K562 (cell line): ENCODE results near the gene SLC30A9. TPM values are rescaled to one million over a fixed set of nuclear protein-coding genes. Genes with fewer than 3 reads are reported as not detected.

Source experiments
- CREM ChIP-seq: IDR thresholded peaks from 2 replicates; pipeline ENCODE4 v1.6.1; 2014; ENCODE audit warnings: antibody characterized with exemption, low read depth
- CXXC5 ChIP-seq: fragments of 250-450 bp; sonication (Bioruptor Pico); IDR thresholded peaks from 2 replicates; pipeline ENCODE4 v1.8.0; 2022; ENCODE audit warnings: inconsistent platforms, mild to moderate bottlenecking, moderate library complexity
- E2F3 ChIP-seq: fragments of 250-450 bp; sonication (Bioruptor Pico); IDR thresholded peaks from 2 replicates; pipeline ENCODE4 v1.4.0; 2020; ENCODE audit warnings: mild to moderate bottlenecking
- ELK1 ChIP-seq: sonication (generic); formaldehyde crosslinking; IDR thresholded peaks from 2 replicates; pipeline ENCODE4 v1.8.1; 2022; ENCODE audit warnings: missing genetic modification reagents
- ERF ChIP-seq: fragments of 450-650 bp; formaldehyde crosslinking; IDR thresholded peaks from 2 replicates; pipeline ENCODE4 v1.4.0; 2020; ENCODE audit warnings: mild to moderate bottlenecking, mixed read lengths
- HDAC8 ChIP-seq: fragments of 450-650 bp; IDR thresholded peaks from 2 replicates; pipeline ENCODE4 v1.6.1; 2016; ENCODE audit warnings: mild to moderate bottlenecking, missing genetic modification characterization, moderate library complexity, missing compliant biosample characterization
- HNRNPL ChIP-seq: fragments of 200-400 bp; formaldehyde crosslinking; IDR thresholded peaks from 2 replicates; pipeline ENCODE4 v1.6.1; 2017; ENCODE audit warnings: low read depth, mild to moderate bottlenecking, low read length
- ILF3 ChIP-seq: fragments of 450-650 bp; IDR thresholded peaks from 2 replicates; pipeline ENCODE4 v1.6.1; 2018; ENCODE audit warnings: antibody characterized with exemption, mild to moderate bottlenecking, moderate library complexity, borderline replicate concordance
- MTA1 ChIP-seq: fragments of 450-650 bp; IDR thresholded peaks from 2 replicates; pipeline ENCODE4 v1.6.1; 2017; ENCODE audit warnings: borderline replicate concordance
- MTA2 ChIP-seq: fragments of 450-650 bp; IDR thresholded peaks from 2 replicates; pipeline ENCODE4 v1.6.1; 2016; ENCODE audit warnings: low read depth
- NCOA6 ChIP-seq: fragments of 450-650 bp; IDR thresholded peaks from 2 replicates; pipeline ENCODE4 v1.6.1; 2017; ENCODE audit warnings: mild to moderate bottlenecking
- PHF8 ChIP-seq: fragments of 200-600 bp; sonication (generic); IDR thresholded peaks from 2 replicates; pipeline ENCODE4 v1.6.1; 2012; ENCODE audit warnings: mixed run types, mild to moderate bottlenecking, inconsistent platforms, low read length, moderate library complexity, borderline replicate concordance
- PML ChIP-seq: IDR thresholded peaks from 2 replicates; pipeline ENCODE4 v1.6.1; 2012; ENCODE audit warnings: low read length, inconsistent platforms
- POLR2AphosphoS5 ChIP-seq: IDR thresholded peaks from 2 replicates; pipeline ENCODE4 v1.6.1; 2011; ENCODE audit warnings: mild to moderate bottlenecking, low read depth, low read length, moderate library complexity; ENCODE audit not compliant: control insufficient read depth, insufficient read depth
- RBM34 ChIP-seq: fragments of 200-400 bp; formaldehyde crosslinking; IDR thresholded peaks from 2 replicates; pipeline ENCODE4 v1.6.1; 2018; ENCODE audit warnings: low read length, borderline replicate concordance; ENCODE audit not compliant: insufficient read depth
- RFX5 ChIP-seq: IDR thresholded peaks from 2 replicates; pipeline ENCODE4 v1.6.1; 2011; ENCODE audit warnings: low read depth, mild to moderate bottlenecking, improper control_type of control experiment, low read length
- SPI1 ChIP-seq: IDR thresholded peaks from 2 replicates; pipeline ENCODE4 v1.6.1; 2011; ENCODE audit warnings: low read depth, low read length, control low read depth, borderline replicate concordance
- SREBF1 ChIP-seq: fragments of 150-350 bp; IDR thresholded peaks from 2 replicates; pipeline ENCODE4 v1.6.1; 2014; ENCODE audit warnings: antibody characterized with exemption, low read depth, low read length, borderline replicate concordance
- SRSF7 ChIP-seq: fragments of 200-400 bp; formaldehyde crosslinking; optimal IDR thresholded peaks from 2 replicates; pipeline ENCODE3; 2017; ENCODE audit warnings: mild to moderate bottlenecking, low read depth, low read length
- STAT5A ChIP-seq: IDR thresholded peaks from 2 replicates; pipeline ENCODE4 v1.6.1; 2012; ENCODE audit warnings: low read length, inconsistent platforms, borderline replicate concordance
- U2AF1 ChIP-seq: fragments of 200-400 bp; formaldehyde crosslinking; optimal IDR thresholded peaks from 2 replicates; pipeline ENCODE3; 2017; ENCODE audit warnings: mild to moderate bottlenecking, low read depth, low read length, moderate library complexity
- XRCC4 ChIP-seq: IDR thresholded peaks from one replicate; pipeline ENCODE4 v1.6.1; 2011; ENCODE audit not compliant: insufficient read depth, insufficient read length; ENCODE audit errors: extremely low read depth
- ZFP30 ChIP-seq: fragments of 250-450 bp; sonication (Bioruptor Pico); IDR thresholded peaks from 2 replicates; pipeline ENCODE4 v1.8.0; 2022; ENCODE audit warnings: moderate library complexity, mild to moderate bottlenecking, inconsistent platforms, borderline replicate concordance
- ZNF445 ChIP-seq: fragments of 250-450 bp; sonication (Bioruptor Pico); IDR thresholded peaks from 2 replicates; pipeline ENCODE4 v1.4.0; 2020; ENCODE audit warnings: low read depth, mild to moderate bottlenecking, moderate library complexity
- polyA plus RNA-seq, 8 experiments: library from polyadenylated mRNA; depleted of rRNA in 4 of 8; stranded (reverse) in 5 of 8; unstranded in 3 of 8; fragments of >200 nt; fragmentation: Nextera tagmentation in 2 of 8; fragmentation: Illumina TruSeq in 1 of 8; extraction: Ambion mirVana in 2 of 8; extraction: Trizol in 1 of 8; gene quantifications; 2 replicates each; pipeline versions ENCODE4 v1.2.1 to v1.2.3, GENCODE V29; 2011 to 2014; ENCODE audit warnings: inconsistent platforms in 1 of 8, missing spikeins in 1 of 8
- total RNA-seq, 7 experiments: library from RNA; depleted of rRNA in 6 of 7; stranded (reverse); fragments of >200 nt in 6 of 7; fragmentation: Illumina TruSeq in 2 of 7; extraction: Trizol in 2 of 7; gene quantifications; 2 replicates each; pipeline versions ENCODE4 v1.2.1 to v1.2.3, GENCODE V29; 2011 to 2021; ENCODE audit warnings: low replicate concordance in 1 of 7
- TF ChIP-seq, protein P1 (sequence below): fragments of 450-650 bp; IDR thresholded peaks from 2 replicates; pipeline ENCODE4 v1.6.1; 2016; ENCODE audit warnings: mild to moderate bottlenecking
- TF ChIP-seq, protein P2 (sequence below): fragments of 250-450 bp; sonication (Bioruptor Pico); IDR thresholded peaks from 2 replicates; pipeline ENCODE4 v1.4.0; 2020

The SLC30A9 gene
- total and polyA plus RNA-seq, 9 of the 15 experiments (the other 6 are each of a cell fraction or from before 2014, with no cell fraction given): 14.7 to 73.5 (median 51.6) TPM

DNA sequence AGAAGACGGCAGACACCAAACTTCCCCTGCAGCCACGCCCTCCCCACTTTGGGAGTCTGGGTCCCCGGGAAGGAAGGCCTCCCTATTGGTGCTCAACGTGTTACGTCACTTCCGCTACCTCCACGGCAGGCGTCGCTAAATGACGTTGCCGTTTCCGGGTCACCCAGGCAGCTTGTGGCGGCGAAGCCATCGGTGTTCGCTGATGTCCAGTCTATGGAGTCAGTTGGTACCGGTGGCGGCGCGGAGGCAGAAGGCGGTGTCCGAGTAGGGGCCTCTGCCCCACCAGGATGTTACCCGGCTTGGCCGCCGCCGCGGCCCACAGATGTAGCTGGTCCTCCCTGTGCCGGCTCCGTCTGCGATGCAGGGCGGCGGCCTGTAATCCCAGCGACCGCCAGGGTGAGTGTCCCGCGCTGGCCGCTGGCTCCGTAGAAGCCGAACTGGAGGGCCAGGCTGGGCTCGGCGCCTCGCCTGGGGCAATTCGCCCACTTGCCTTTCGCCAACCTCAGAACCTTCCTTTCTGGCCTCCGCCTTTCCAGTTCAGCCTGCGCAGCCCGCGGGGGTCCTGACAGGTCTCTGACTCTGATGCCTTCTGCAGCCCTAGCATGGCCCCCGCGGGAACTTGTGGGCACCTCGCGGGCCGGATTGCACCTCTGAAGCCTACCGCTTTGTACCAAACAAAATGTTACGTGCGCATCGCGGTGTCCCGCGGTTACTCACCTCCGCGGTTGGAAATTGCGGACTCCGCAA lies at the start of gene SLC30A9 (continued):
- TF ChIP-seq, protein P1, sequence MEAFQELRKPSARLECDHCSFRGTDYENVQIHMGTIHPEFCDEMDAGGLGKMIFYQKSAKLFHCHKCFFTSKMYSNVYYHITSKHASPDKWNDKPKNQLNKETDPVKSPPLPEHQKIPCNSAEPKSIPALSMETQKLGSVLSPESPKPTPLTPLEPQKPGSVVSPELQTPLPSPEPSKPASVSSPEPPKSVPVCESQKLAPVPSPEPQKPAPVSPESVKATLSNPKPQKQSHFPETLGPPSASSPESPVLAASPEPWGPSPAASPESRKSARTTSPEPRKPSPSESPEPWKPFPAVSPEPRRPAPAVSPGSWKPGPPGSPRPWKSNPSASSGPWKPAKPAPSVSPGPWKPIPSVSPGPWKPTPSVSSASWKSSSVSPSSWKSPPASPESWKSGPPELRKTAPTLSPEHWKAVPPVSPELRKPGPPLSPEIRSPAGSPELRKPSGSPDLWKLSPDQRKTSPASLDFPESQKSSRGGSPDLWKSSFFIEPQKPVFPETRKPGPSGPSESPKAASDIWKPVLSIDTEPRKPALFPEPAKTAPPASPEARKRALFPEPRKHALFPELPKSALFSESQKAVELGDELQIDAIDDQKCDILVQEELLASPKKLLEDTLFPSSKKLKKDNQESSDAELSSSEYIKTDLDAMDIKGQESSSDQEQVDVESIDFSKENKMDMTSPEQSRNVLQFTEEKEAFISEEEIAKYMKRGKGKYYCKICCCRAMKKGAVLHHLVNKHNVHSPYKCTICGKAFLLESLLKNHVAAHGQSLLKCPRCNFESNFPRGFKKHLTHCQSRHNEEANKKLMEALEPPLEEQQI: 0 out of 2 replicates have a peak, but pooled peaks have one; percentile 42
- TF ChIP-seq CREM (peak; percentile 99), XRCC4 (no peak), MTA2 (no peak), HDAC8 (tag) (no peak), MTA1 (peak; percentile 88), ELK1 (CRISPR knock-in tag) (no peak), ZNF445 (CRISPR knock-in tag) (no peak), ILF3 (no peak), RFX5 (peak; percentile 43; the same call in 1 of the 2 replicates), RBM34 (no peak), PML (peak; percentile 80), HNRNPL (no peak), POLR2AphosphoS5 (peak; percentile 91), SREBF1 (no peak), PHF8 (peak; percentile 95; the same call in 1 of the 2 replicates), ZFP30 (CRISPR knock-in tag) (no peak), ERF (CRISPR knock-in tag) (no peak), STAT5A (no peak), E2F3 (peak; percentile 53; the same call in 1 of the 2 replicates), NCOA6 (no peak), SRSF7 (no peak), CXXC5 (CRISPR knock-in tag) (peak; percentile 79), SPI1 (peak; percentile 39; the same call in 1 of the 2 replicates), U2AF1 (no peak)
- TF ChIP-seq, protein P2, sequence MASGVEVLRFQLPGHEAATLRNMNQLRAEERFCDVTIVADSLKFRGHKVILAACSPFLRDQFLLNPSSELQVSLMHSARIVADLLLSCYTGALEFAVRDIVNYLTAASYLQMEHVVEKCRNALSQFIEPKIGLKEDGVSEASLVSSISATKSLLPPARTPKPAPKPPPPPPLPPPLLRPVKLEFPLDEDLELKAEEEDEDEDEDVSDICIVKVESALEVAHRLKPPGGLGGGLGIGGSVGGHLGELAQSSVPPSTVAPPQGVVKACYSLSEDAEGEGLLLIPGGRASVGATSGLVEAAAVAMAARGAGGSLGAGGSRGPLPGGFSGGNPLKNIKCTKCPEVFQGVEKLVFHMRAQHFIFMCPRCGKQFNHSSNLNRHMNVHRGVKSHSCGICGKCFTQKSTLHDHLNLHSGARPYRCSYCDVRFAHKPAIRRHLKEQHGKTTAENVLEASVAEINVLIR: peak; percentile 93
